ENCODE data around the gene CD163.

CD163 gene

GRCh38 chr12:7493006-7493405 is 10.6 kb downstream of the CD163 start:
- Histone ChIP-seq H3K9me3 (ENCODE audit: insufficient read depth, low read length) (no peaks in the 10 kb centered on the region), H2AFZ (ENCODE audit: low read depth, low read length, severe bottlenecking) (no peak overlapping the region), H3K36me3 (ENCODE audit: low read length) (no peaks in the 10 kb centered on the region), H4K20me1 (ENCODE audit: low read depth, low read length) (no peaks in the 10 kb centered on the region), H3K27me3 (ENCODE audit: low read length) (no peaks in the 10 kb centered on the region), H3K4me3 (ENCODE audit: insufficient read depth, low read length, poor library complexity, severe bottlenecking) (no peak overlapping the region), H3K4me2 (ENCODE audit: low read depth, low read length, poor library complexity, severe bottlenecking) (no peak overlapping the region), H3F3A (ENCODE audit: insufficient read depth) (no peaks in the 10 kb centered on the region), H3K9me2 (replicated peaks; ENCODE audit: insufficient read depth, low read length) (no peaks in the 10 kb centered on the region), H3K27ac (ENCODE audit: low read depth, low read length) (no peak overlapping the region), H3K9ac (ENCODE audit: low read length) (no peak overlapping the region), H3K79me2 (ENCODE audit: insufficient read depth, low read length) (no peaks in the 10 kb centered on the region)
- TF ChIP-seq EZH2phosphoT487 (conservative IDR thresholded peaks at IDR 0.05; ENCODE audit: low read length): no peak
- TF ChIP-seq CTCF (IDR thresholded peaks at IDR 0.05; ENCODE audit: insufficient read depth, low read length, poor library complexity, severe bottlenecking): no peak

- H3K4me3 ChIP-seq (ENCODE audit: insufficient read depth, low read length, poor library complexity, severe bottlenecking): no peak overlapping the region
Observed at GRCh38 chr12:7486512-7486911, 17.1 kb downstream of the CD163 start.

GRCh38 chr12:7485095-7485494 is 18.5 kb downstream of the CD163 start:
- Histone ChIP-seq H3K27me3 (ENCODE audit: low read length) (no peaks in the 10 kb centered on the region), H3K4me3 (ENCODE audit: insufficient read depth, low read length, poor library complexity, severe bottlenecking) (no peak overlapping the region), H3K27ac (ENCODE audit: low read depth, low read length) (no peak overlapping the region), H4K20me1 (ENCODE audit: low read depth, low read length) (no peaks in the 10 kb centered on the region), H3K4me2 (ENCODE audit: low read depth, low read length, poor library complexity, severe bottlenecking) (no peak overlapping the region), H3K9me2 (replicated peaks; ENCODE audit: insufficient read depth, low read length) (no peaks in the 10 kb centered on the region), H3K36me3 (ENCODE audit: low read length) (no peaks in the 10 kb centered on the region), H3K9ac (ENCODE audit: low read length) (no peak overlapping the region), H3K79me2 (ENCODE audit: insufficient read depth, low read length) (no peaks in the 10 kb centered on the region), H3K9me3 (ENCODE audit: insufficient read depth, low read length) (no peaks in the 10 kb centered on the region), H3F3A (ENCODE audit: insufficient read depth) (no peaks in the 10 kb centered on the region), H2AFZ (ENCODE audit: low read depth, low read length, severe bottlenecking) (no peak overlapping the region)
- TF ChIP-seq CTCF (IDR thresholded peaks at IDR 0.05; ENCODE audit: insufficient read depth, low read length, poor library complexity, severe bottlenecking) (no peak), EZH2phosphoT487 (conservative IDR thresholded peaks at IDR 0.05; ENCODE audit: low read length) (no peak)

More at GRCh38 chr12:7486512-7486911, 17.1 kb downstream of the CD163 start:
- H3K27me3 ChIP-seq (ENCODE audit: low read length): no peaks in the 10 kb centered on the region
- no peaks in the 10 kb centered on the region for H3F3A ChIP-seq (ENCODE audit: insufficient read depth)
- H3K9ac ChIP-seq (ENCODE audit: low read length): no peak overlapping the region
- H3K27ac ChIP-seq (ENCODE audit: low read depth, low read length): no peak overlapping the region
- H3K79me2 ChIP-seq (ENCODE audit: insufficient read depth, low read length): no peaks in the 10 kb centered on the region
- H3K36me3 ChIP-seq (ENCODE audit: low read length): no peaks in the 10 kb centered on the region
- TF ChIP-seq EZH2phosphoT487 (conservative IDR thresholded peaks at IDR 0.05; ENCODE audit: low read length): no peak
- TF ChIP-seq CTCF (IDR thresholded peaks at IDR 0.05; ENCODE audit: insufficient read depth, low read length, poor library complexity, severe bottlenecking): no peak
- H3K9me2 ChIP-seq (replicated peaks; ENCODE audit: insufficient read depth, low read length): no peaks in the 10 kb centered on the region
- no peak overlapping the region for H3K4me2 ChIP-seq (ENCODE audit: low read depth, low read length, poor library complexity, severe bottlenecking)
- H3K9me3 ChIP-seq (ENCODE audit: insufficient read depth, low read length): no peaks in the 10 kb centered on the region
- no peak overlapping the region for H2AFZ ChIP-seq (ENCODE audit: low read depth, low read length, severe bottlenecking)
- H4K20me1 ChIP-seq (ENCODE audit: low read depth, low read length): no peaks in the 10 kb centered on the region
